C4-2B (cell line): ENCODE measurements around the gene CRIP2.

ENCODE experiments used
- CTCF ChIP-seq: fragments of 450-650 bp; conservative IDR thresholded peaks from 2 replicates; pipeline ENCODE4 v1.5.1; 2017; ENCODE audit warnings: mild to moderate bottlenecking
- ZFX ChIP-seq: fragments of 450-650 bp; IDR thresholded peaks from 2 replicates; pipeline ENCODE4 v1.6.1; 2017

GRCh38 chr14:105498430-105499255 lies 24.0 kb downstream of the CRIP2 start:
- TF ChIP-seq CTCF (no peak), ZFX (no peak)
